Breast epithelium (tissue), 4 donors: ENCODE data around the gene FBXL7. TPM values are rescaled to one million over a fixed set of nuclear protein-coding genes. Genes with fewer than 3 reads are reported as not detected.

Source experiments
- DNase-seq, 2 donors: peaks; one replicate each; pipeline ENCODE4 v3.0.0-alpha.2; 2019; ENCODE audit warnings: low spot score in 2 of 2
- H3K27ac ChIP-seq, 2 donors: fragments of 200-600 bp; sonication (generic) in 1 of 2; one replicate each; pipeline ENCODE4 v1.5.1; 2016 to 2019; ENCODE audit warnings: mild to moderate bottlenecking in 1 of 2
- H3K27me3 ChIP-seq, 2 donors: fragments of 200-600 bp; sonication (generic) in 1 of 2; one replicate each; pipeline versions ENCODE4 v1.5.1 to v1.6.0; 2017 to 2019; ENCODE audit warnings: control low read depth in 1 of 2, mild to moderate bottlenecking in 1 of 2
- H3K36me3 ChIP-seq: fragments of 200-600 bp; one replicate; pipeline ENCODE4 v1.5.1; 2019
- H3K4me1 ChIP-seq, 2 donors: fragments of 200-600 bp; sonication (generic); one replicate each; pipeline ENCODE4 v1.5.1; 2016 to 2019; ENCODE audit warnings: control low read depth in 1 of 2
- H3K4me3 ChIP-seq, 3 donors: fragments of 200-600 bp; sonication (generic); 1 replicate in 2 of 3; 2 replicates in 1 of 3; pipeline ENCODE4 v1.5.1; 2016 to 2019; ENCODE audit warnings: mild to moderate bottlenecking in 3 of 3, moderate library complexity in 2 of 3
- H3K9me3 ChIP-seq, 2 donors: fragments of 200-600 bp; sonication (generic) in 1 of 2; one replicate each; pipeline ENCODE4 v1.5.1; 2016 to 2019; ENCODE audit warnings: control low read depth in 1 of 2
- CTCF ChIP-seq, 3 donors: fragments of 450-650 bp; IDR thresholded peaks; one replicate each; pipeline ENCODE4 v1.5.1; 2016 to 2017; ENCODE audit warnings: antibody characterized with exemption in 3 of 3, mild to moderate bottlenecking in 3 of 3, moderate library complexity in 3 of 3
- POLR2A ChIP-seq: fragments of 450-650 bp; IDR thresholded peaks from one replicate; pipeline ENCODE4 v1.6.1; 2016; ENCODE audit warnings: antibody characterized with exemption, mild to moderate bottlenecking, moderate library complexity
- POLR2AphosphoS5 ChIP-seq, 3 donors: sonication (generic); formaldehyde crosslinking; IDR thresholded peaks; one replicate each; pipeline ENCODE4 v1.6.1; 2017; ENCODE audit warnings: antibody characterized with exemption in 3 of 3
- intact Hi-C: fragments of 100-400 bp; cut with DNase I; formaldehyde crosslinking; loops from one replicate; pipeline ENCODE4 v1.15.1; 2023; ENCODE audit warnings: low total_unique reads
- total RNA-seq, 3 donors: library from RNA; depleted of rRNA; stranded (reverse); fragments of >200 nt; gene quantifications; one replicate each; pipeline ENCODE4 v1.1.0, GENCODE V29; 2016

FBXL7 gene
- total RNA-seq, 3 donors from 2014 or later, result 6.9 to 17.3 (median 10.8) TPM

DNA sequence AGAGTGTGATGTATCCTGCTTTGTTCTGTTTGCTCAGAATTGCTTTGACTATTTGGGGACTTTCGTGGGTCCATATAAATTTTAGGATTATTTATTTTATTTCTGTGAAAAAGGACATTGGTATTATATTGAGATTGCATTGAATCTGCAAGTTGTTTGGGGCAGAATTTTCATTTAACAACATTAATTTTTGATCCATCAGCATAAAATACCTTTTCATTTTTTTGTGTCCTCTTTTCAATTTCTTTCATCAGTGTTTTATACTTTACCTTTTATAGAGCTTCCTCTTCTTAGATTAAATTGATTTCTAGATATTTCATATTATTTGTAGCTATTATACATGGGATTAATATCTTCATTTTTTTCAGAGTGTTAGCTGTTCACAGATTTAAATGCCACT, 40.8 kb upstream of the FBXL7 start:
- Histone ChIP-seq H3K36me3 (no peaks in the 10 kb centered on the region), H3K4me1 (no peaks in the 10 kb centered on the region), H3K4me3 (no peak overlapping the region), H3K27ac (no peak overlapping the region), H3K9me3 (no peaks in the 10 kb centered on the region), H3K27me3 (no peaks in the 10 kb centered on the region)
- DNase-seq, result no peak
- intact Hi-C loops, result no loop called here
- TF ChIP-seq POLR2A (no peak), CTCF (IDR thresholded peaks at IDR 0.05) (no peak), POLR2AphosphoS5 (IDR thresholded peaks at IDR 0.05) (no peak)

DNA sequence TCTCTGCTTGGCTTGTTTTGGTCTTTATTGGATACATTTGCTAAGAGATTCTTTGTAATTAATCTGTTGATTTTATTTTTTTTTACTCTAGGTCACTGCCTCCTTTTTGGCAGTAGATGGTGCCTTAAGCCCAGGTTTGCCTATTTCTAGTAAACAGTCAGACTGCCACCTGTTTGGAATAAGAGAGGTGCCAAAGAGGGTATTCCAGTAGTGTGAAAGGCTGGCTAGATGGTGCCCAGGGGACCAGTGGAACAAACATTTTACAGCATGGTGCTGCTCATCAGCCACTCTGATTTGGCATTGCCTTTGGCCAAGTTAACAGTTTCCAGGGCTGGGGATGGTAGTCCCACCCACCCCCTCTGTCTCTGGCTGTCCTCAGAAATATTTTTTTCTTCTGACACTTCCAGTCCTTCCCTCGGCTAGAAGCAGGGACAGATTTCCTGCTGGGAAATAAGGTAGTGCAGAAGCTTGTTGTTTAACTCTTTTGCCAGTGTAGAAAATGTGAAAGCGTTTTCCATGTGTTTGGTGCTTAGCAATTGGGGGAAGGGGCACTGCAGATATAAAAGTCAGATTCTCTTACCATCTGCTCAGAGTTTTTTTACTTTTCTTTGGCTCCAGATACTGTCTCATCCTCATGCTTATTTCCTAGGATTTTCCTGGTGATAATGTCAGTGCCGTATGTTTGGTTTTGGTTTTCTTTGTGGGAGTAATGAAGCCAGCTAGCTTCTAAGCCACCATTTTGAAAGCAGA, 36.6 kb upstream of the FBXL7 start:
- TF ChIP-seq CTCF (IDR thresholded peaks at IDR 0.05) (no peak), POLR2A (no peak), POLR2AphosphoS5 (IDR thresholded peaks at IDR 0.05) (no peak)
- H3K4me3 ChIP-seq, result no peak overlapping the region
- intact Hi-C loops, result no loop called here
- H3K9me3 ChIP-seq, result no peaks in the 10 kb centered on the region
- H3K27me3 ChIP-seq, result no peaks in the 10 kb centered on the region
- H3K4me1 ChIP-seq, result no peaks in the 10 kb centered on the region
- no peak for DNase-seq
- H3K36me3 ChIP-seq, result no peaks in the 10 kb centered on the region
- H3K27ac ChIP-seq, result no peak overlapping the region

- DNase-seq, result no peak
- Histone ChIP-seq H3K4me1 (no peaks in the 10 kb centered on the region), H3K27me3 (no peaks in the 10 kb centered on the region), H3K36me3 (no peaks in the 10 kb centered on the region), H3K4me3 (no peak overlapping the region), H3K9me3 (peaks cover 0 to 7% of the 10 kb centered on the region in 2 donors), H3K27ac (no peak overlapping the region)
- no peak for TF ChIP-seq POLR2AphosphoS5 (IDR thresholded peaks at IDR 0.05)
- TF ChIP-seq CTCF (IDR thresholded peaks at IDR 0.05), result no peak
- no peak for TF ChIP-seq POLR2A
- intact Hi-C loops, result no loop called here
These were observed 27.9 kb upstream of the FBXL7 start for GRCh38 chr5:15472116-15472515.

DNA sequence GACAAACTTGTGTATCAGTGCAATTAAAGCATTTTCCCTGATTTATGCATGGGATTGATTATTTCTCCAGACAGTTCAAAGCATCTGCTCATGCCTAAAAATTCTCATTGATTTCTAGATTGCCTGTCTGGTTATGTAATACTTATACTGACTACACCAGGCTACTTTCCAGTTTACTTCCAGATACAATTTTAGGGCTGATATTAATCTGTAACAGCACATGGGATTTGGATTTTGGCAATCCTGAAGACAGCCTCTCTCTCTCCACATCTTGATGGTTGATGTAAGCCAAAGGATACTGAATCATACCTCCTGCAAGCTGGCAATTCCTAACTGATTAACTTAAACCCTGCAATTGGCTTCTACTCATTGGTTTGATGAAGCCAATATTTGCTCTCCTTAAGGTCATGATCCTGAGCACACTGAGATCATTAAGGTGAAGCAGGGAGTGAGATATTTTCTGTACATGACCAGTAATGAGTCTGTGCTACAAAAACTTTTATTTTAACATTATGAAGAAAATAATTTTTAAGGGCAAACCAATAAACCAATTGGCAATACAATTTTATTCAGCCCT, 25.7 kb upstream of the FBXL7 start:
- no peaks in the 10 kb centered on the region for H3K4me1 ChIP-seq
- H3K27ac ChIP-seq, result no peak overlapping the region
- intact Hi-C loops, result no loop called here
- TF ChIP-seq POLR2AphosphoS5 (IDR thresholded peaks at IDR 0.05) (no peak), CTCF (IDR thresholded peaks at IDR 0.05) (no peak), POLR2A (no peak)
- H3K36me3 ChIP-seq, result no peaks in the 10 kb centered on the region
- H3K9me3 ChIP-seq, result peaks cover 0 to 7% of the 10 kb centered on the region in 2 donors
- H3K27me3 ChIP-seq, result no peaks in the 10 kb centered on the region
- no peak for DNase-seq
- no peak overlapping the region for H3K4me3 ChIP-seq

DNA sequence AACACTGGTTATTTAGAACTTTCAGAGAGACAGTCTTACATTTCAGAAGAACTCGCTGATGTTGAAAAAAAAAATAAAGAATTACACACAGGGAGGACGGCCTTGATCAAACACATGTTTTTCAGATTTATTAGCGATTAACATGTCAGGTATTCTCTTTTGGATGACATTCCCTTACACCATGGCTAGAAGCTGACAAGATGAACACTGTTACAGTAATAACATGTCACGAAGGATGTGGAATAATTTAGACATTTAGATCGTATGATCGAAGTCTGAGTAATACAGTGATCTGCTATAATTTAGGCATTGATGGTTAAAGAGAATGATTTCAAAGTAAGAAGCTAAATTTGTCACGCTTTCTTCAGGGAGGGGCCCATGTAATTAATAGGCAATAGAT, 24.6 kb upstream of the FBXL7 start:
- no peaks in the 10 kb centered on the region for H3K27me3 ChIP-seq
- no peaks in the 10 kb centered on the region for H3K36me3 ChIP-seq
- intact Hi-C loops, result no loop called here
- no peaks in the 10 kb centered on the region for H3K4me1 ChIP-seq
- TF ChIP-seq POLR2AphosphoS5 (IDR thresholded peaks at IDR 0.05) (no peak), POLR2A (no peak), CTCF (IDR thresholded peaks at IDR 0.05) (no peak)
- DNase-seq, result no peak
- H3K9me3 ChIP-seq, result no peaks in the 10 kb centered on the region
- H3K27ac ChIP-seq, result no peak overlapping the region
- H3K4me3 ChIP-seq, result no peak overlapping the region
